A673 (cell line): ENCODE results near the gene BRWD1. TPM values are rescaled to one million over a fixed set of nuclear protein-coding genes. Genes with fewer than 3 reads are reported as not detected.

ENCODE experiments used
- BruUV-seq: library from RNA; stranded (reverse); fragments of 400-500 nt; replicated peaks from 2 replicates; lab custom pipeline; 2021; lab: Mats Ljungman, UMichigan
- CTCF ChIA-PET: fragments of 300-600 bp; sonication (Branson Sonifier 250); formaldehyde crosslinking; loops from one replicate; lab custom pipeline; 2022; ENCODE audit warnings: antibody characterized with exemption; lab: Charles Lee
- POLR2A ChIA-PET: fragments of 300-600 bp; sonication (Branson Sonifier 250); formaldehyde crosslinking; loops from one replicate; lab custom pipeline; 2022; ENCODE audit warnings: antibody characterized with exemption; ENCODE audit not compliant: low non-redundant PET; lab: Charles Lee
- DNase-seq: peaks from one replicate; pipeline ENCODE4 v3.0.0-alpha.2; 2015; ENCODE audit warnings: low spot score
- H3K27ac ChIP-seq: fragments of 200-600 bp; sonication (generic); 2 replicates; pipeline ENCODE4 v1.5.1; 2016; ENCODE audit warnings: mixed run types, low read depth, mild to moderate bottlenecking, mixed read lengths, antibody characterized with exemption, low read length; ENCODE audit not compliant: poor library complexity, severe bottlenecking
- H3K27me3 ChIP-seq: fragments of 200-600 bp; sonication (generic); replicated peaks from 2 replicates; pipeline ENCODE4 v1.6.1; 2017; ENCODE audit warnings: mixed run types, low read depth, mild to moderate bottlenecking, mixed read lengths, antibody characterized with exemption, low read length; ENCODE audit not compliant: insufficient read depth, poor library complexity
- H3K36me3 ChIP-seq: fragments of 200-600 bp; sonication (generic); 2 replicates; pipeline ENCODE4 v1.6.1; 2016; ENCODE audit warnings: mixed run types, mild to moderate bottlenecking, mixed read lengths, antibody characterized with exemption, low read length; ENCODE audit not compliant: insufficient read depth, poor library complexity, severe bottlenecking
- H3K4me1 ChIP-seq: fragments of 200-600 bp; sonication (generic); 2 replicates; pipeline ENCODE4 v1.6.1; 2017; ENCODE audit warnings: mixed run types, mild to moderate bottlenecking, mixed read lengths, antibody characterized with exemption, low read length; ENCODE audit not compliant: insufficient read depth, poor library complexity, severe bottlenecking
- H3K4me3 ChIP-seq: fragments of 200-600 bp; sonication (generic); 2 replicates; pipeline ENCODE4 v1.5.1; 2016; ENCODE audit warnings: low read depth, mixed run types, mild to moderate bottlenecking, mixed read lengths, low read length; ENCODE audit not compliant: poor library complexity, severe bottlenecking
- H3K9me3 ChIP-seq: fragments of 200-600 bp; sonication (generic); 2 replicates; pipeline ENCODE4 v1.6.1; 2016; ENCODE audit warnings: mixed run types, low read depth, mild to moderate bottlenecking, mixed read lengths, antibody characterized with exemption, low read length; ENCODE audit not compliant: poor library complexity, severe bottlenecking
- EZH2 ChIP-seq: fragments of 200-600 bp; sonication (generic); IDR thresholded peaks from 2 replicates; pipeline ENCODE4 v1.6.1; 2017; ENCODE audit warnings: borderline replicate concordance, low read depth, mild to moderate bottlenecking, mixed read lengths, antibody characterized with exemption, low read length; ENCODE audit not compliant: poor library complexity, severe bottlenecking
- intact Hi-C: fragments of 100-400 bp; cut with micrococcal nuclease; formaldehyde crosslinking; loops from one replicate; pipeline ENCODE4 v1.10.0; 2022; ENCODE audit not compliant: unreplicated experiment
- total RNA-seq: library from RNA; stranded (reverse); gene quantifications from 2 replicates; pipeline ENCODE4 v1.2.3, GENCODE V29; 2021
- TF ChIP-seq, protein P1 (sequence below): fragments of 300-800, 200-600 bp; sonication (generic); conservative IDR thresholded peaks from 2 replicates; pipeline ENCODE4 v1.5.1; 2017; ENCODE audit warnings: low read depth, mild to moderate bottlenecking, antibody characterized with exemption, low read length, moderate library complexity, mixed read lengths

BRWD1 gene
- total RNA-seq, 1 experiment from 2014 or later = 27.6 TPM

DNA sequence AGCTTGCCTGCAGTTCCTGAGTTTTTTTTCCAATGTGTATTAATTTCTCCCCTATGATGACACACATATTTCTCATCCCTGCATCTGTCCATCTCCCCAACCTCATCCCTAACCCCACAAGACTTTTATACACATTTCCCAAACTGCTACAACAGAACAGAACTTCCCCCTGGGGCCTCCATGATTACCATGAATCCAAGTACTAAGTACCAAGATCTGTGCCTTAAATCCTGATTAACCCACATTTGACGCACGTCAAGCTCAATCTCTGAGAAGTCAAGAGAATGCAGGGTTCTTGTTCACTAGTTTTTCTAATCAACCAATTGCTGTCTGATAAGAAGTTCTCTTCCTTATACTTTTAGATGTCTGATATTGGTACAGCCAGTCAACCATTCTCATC lies 25.8 kb upstream of the BRWD1 start:
- Histone ChIP-seq H3K9me3 (no peaks in the 10 kb centered on the region), H3K36me3 (peaks cover 26% of the 10 kb centered on the region), H3K4me1 (no peaks in the 10 kb centered on the region), H3K4me3 (no peak overlapping the region), H3K27me3 (no peaks in the 10 kb centered on the region), H3K27ac (no peak overlapping the region)
- TF ChIP-seq EZH2 = no peak
- TF ChIP-seq, protein P1, sequence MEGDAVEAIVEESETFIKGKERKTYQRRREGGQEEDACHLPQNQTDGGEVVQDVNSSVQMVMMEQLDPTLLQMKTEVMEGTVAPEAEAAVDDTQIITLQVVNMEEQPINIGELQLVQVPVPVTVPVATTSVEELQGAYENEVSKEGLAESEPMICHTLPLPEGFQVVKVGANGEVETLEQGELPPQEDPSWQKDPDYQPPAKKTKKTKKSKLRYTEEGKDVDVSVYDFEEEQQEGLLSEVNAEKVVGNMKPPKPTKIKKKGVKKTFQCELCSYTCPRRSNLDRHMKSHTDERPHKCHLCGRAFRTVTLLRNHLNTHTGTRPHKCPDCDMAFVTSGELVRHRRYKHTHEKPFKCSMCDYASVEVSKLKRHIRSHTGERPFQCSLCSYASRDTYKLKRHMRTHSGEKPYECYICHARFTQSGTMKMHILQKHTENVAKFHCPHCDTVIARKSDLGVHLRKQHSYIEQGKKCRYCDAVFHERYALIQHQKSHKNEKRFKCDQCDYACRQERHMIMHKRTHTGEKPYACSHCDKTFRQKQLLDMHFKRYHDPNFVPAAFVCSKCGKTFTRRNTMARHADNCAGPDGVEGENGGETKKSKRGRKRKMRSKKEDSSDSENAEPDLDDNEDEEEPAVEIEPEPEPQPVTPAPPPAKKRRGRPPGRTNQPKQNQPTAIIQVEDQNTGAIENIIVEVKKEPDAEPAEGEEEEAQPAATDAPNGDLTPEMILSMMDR = no peak
- ChIA-PET POLR2A (no interaction called here), CTCF (no interaction called here)
- DNase-seq = no peak
- BruUV-seq = no TSS peak
- intact Hi-C loops = no loop called here

DNA sequence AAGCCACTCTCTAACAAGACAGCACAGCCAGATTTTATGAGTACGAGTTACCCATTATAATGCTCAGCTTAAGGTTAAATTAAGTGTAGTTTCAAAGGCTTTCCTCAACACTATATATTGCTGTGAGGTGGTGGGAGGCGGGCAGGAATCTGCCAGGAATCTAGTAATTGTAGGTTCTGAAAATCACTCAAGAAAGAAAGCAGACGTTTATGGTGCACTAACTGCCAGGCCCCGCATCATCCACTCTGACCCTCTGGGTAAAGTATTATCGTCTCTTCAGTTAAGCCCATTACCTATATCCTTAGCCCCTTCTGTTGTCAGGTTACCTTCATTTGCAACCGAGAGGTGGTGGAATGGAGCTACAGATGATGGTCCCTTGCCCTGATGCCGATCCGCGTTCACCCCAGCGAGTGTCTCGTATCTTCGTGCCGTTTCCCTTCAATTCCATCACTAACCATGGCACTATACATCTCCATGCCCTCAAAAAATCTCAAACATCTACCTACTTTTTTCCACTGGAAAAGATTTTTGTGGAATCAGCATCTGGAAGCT lies 23.1 kb upstream of the BRWD1 start:
- BruUV-seq = no TSS peak
- Histone ChIP-seq H3K4me1 (no peaks in the 10 kb centered on the region), H3K36me3 (peaks cover 5% of the 10 kb centered on the region), H3K9me3 (no peaks in the 10 kb centered on the region), H3K4me3 (no peak overlapping the region), H3K27ac (no peak overlapping the region), H3K27me3 (no peaks in the 10 kb centered on the region)
- CTCF ChIA-PET = no interaction called here
- intact Hi-C loops = no loop called here
- POLR2A ChIA-PET = no interaction called here
- DNase-seq = no peak
- TF ChIP-seq, protein P1 = no peak
- no peak for TF ChIP-seq EZH2

DNA sequence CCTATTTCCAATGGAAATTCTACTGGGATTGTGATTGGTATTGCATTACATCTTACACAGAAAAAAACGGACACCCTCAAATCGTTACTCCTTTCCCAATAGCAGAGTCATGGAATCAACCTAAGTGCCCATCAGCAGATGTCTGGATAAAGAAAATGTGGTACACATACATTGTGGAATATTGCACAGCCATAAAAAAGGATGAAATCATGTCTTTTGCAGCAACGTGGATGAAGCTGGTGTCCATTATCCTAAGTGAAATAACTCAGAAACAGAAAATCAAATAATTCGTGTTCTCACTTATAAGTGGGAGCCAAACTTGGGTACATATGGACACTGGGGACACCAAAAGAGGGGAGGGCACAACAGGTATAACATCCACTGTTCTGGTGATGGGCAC lies 21.2 kb upstream of the BRWD1 start:
- POLR2A ChIA-PET = no interaction called here
- BruUV-seq = no TSS peak
- intact Hi-C loops = no loop called here

More for the DNA sequence above, 21.2 kb upstream of the BRWD1 start:
- H3K9me3 ChIP-seq = no peaks in the 10 kb centered on the region
- no peaks in the 10 kb centered on the region for H3K36me3 ChIP-seq
- no peak for DNase-seq
- no peak overlapping the region for H3K27ac ChIP-seq
- CTCF ChIA-PET = no interaction called here
- H3K27me3 ChIP-seq = no peaks in the 10 kb centered on the region
- TF ChIP-seq EZH2 = no peak
- TF ChIP-seq, protein P1 = no peak
- no peak overlapping the region for H3K4me3 ChIP-seq
- no peaks in the 10 kb centered on the region for H3K4me1 ChIP-seq
